Astrocyte of the hippocampus (primary cell): Measurements from ENCODE around the gene PCK2.

Source experiments
- DNase-seq: peaks from one replicate; pipeline ENCODE4 v3.0.0; 2011; ENCODE audit warnings: low read depth, low spot score

The PCK2 gene

DNA sequence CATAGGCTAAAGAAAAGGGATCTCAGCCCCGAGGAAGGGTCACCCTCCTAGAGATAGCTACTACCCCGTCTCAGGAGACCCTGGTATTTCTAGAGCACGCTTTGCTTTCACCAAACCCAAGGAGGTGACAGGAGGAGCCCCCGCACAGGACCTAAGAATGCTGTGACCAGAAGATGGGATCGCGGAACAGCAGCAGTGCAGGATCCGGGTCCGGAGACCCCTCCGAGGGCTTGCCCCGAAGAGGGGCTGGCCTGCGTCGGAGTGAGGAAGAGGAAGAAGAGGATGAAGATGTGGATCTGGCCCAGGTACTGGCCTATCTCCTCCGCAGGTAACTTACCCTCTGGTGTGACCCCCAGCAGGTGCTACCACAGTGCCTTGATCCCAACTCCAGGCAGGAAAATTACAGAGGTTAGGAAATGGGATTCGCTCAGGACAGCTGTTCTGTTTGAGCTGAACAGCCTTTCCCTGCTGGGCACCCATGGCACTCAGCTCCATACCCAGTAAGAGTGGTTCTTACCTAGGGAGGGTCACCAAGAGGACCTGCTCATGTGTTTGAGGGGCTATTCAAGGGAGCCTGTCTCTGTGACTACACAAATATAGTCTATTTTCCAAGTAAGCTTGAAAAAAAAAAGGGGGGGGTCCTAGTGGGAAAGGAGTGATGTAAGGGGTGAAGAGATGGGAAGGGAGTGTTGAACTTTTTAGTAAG lies 21.5 kb downstream of the PCK2 start:
- no peak for DNase-seq

DNA sequence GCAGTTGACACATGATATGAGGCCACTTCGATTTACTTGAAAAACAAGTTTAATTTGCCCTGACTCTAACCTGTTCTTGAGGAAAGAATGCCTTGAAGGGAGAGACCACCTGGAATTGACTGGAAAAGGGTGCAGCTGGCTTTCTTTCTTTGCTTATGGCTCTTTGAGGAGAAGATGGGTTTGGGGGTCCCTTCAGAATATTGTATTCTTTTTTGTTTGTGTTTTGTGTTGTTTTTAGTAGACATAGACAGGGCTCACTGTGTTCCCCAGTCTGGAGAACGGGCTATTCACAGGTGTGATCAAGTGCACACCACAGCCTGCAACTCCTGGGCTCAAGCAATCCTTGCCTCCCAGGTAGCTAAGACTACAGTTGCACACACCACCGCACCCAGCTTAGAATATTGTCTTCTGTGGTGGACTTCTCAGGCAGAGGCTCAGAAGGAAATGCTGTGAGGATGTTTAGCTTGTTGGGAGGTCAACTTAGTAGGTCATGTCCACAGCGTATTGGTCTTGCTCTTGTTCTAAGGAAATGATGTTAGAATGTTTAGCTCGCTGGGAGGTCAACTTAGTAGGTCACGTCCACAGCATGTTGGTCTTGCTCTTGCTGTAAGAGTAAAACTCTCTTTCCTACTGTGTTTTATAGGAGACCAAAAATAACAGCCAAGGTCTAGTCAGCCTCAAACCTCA lies 22.2 kb downstream of the PCK2 start:
- DNase-seq, result no peak

DNA sequence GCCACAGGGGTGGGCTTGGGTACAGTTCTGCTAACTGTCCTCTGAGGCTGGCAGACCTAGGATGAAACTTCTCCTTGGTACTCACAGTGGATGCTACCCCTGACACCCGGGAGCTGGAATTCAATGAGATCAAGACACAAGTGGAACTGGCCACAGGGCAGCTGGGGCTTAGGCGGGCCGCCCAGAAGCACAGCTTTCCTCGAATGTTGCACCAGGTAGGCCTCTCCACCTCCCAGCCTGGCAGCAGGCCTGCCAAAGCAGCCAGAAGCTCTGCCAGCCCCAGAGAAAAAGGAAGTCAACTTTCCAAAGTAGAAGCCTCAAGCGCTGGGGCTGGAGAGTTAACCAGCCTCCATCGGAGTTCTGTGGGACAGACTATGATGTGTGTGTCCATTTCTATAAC lies 23.1 kb downstream of the PCK2 start:
- no peak for DNase-seq

DNA sequence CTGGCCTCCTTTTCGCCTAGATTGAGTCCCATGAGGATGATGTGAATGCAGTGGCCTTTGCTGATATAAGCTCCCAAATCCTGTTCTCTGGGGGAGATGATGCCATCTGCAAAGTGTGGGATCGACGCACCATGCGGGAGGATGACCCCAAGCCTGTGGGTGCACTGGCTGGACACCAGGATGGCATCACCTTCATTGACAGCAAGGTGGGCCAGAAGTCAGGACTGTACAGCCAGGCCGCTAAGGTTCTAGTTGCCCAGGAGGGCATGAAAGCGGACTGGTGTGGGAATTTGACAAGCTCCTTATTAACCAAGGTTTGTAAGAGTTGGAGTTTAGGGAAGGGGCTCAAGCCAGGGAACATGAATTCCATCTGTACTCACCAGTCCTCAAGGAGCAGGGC lies 25.6 kb downstream of the PCK2 start:
- no peak for DNase-seq

DNA sequence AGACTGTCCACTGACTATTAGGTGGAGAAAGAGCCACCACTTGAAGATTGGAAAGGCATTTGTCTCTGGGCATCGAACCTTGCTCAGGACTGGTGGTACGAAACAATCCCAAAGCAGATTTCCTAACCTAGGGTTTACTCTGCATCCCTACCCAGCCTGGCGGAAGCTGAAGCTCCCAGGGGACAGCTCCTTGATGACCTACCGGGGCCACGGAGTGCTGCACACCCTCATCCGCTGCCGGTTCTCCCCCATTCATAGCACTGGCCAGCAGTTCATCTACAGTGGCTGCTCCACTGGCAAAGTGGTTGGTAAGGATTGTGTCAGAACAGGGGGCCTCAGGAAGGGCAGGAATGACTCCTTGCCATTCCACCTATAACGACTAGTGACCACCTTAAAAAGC lies 27.1 kb downstream of the PCK2 start:
- DNase-seq, result no peak

DNA sequence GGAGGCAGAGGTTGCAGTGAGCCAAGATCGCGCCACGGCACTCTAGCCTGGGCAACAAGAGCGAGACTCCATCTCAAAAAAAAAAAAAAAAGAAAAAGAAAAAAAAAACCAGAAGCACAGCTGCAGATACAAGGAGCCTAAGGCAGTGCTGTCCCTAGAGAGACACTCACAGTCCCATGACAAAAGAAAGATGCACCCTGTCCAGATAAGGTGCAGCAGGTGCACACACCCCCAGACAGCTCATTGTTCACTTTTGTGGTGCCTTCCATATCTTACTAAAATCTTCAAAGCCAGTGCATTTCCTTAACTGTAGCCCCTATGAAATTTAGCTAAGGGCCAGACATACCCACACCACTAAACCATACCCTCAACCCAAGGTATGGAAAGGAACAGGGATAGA lies 28.3 kb downstream of the PCK2 start:
- no peak for DNase-seq

DNA sequence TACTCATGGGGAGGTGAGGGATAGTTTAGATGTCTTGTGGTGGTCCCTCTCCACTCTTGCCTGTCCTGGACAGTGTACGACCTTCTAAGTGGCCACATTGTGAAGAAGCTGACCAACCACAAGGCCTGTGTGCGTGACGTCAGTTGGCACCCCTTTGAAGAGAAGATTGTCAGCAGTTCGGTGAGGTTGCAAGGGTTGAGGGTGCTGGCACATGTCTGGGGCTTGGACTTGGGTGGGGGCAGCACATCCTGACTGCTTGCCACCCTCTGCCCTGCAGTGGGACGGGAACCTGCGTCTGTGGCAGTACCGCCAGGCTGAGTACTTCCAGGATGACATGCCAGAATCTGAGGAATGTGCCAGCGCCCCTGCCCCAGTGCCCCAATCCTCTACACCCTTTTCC lies 28.8 kb downstream of the PCK2 start:
- DNase-seq, result no peak

DNA sequence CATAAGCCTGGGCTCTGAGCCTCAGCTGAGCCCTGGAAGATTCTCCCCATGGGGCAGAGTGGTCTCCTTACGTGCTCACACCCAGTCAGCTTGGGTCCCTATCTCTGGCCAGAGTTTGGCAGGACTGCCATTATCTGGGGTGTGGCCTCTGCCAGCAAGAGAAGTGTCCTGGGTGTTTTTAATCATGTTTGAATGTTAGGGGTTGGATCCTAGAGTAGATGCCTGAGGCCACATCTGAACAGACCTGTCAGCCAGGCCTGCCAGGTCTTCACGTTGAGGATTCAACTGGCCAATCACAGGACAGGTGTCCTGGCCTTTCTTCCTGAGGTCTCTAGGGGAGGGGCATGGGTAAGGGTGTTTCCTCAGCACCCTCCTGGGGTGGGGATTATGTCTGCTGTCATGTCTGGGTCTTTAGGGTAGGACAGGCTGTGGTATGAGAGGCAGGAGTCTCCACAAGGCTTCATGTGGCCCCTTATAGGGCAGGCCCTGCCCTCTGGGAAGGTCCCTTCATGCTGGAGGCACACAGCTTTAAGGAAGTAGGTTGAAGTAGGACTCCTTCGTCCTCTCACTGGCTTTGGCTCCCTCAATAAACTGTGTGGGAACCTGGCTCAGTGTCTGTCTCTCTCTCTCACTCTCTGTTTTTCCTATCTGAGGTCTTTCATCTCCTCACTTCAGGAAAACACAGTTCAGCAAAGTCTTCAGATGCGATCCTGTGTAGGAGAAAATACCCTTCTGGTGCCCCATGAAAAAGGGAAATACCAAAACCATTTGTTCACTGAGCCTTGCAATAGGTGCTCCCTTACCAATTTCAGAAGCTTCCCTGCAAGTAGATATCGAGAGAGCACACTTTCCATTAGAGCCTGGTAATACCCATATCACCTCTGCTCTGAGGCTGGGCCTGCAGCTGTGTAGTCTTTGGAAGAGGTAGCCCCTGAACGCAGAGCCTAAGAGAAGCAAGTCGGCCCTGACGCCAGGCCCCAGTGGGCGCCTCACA lies 29.6 kb downstream of the PCK2 start:
- DNase-seq, result no peak

DNA sequence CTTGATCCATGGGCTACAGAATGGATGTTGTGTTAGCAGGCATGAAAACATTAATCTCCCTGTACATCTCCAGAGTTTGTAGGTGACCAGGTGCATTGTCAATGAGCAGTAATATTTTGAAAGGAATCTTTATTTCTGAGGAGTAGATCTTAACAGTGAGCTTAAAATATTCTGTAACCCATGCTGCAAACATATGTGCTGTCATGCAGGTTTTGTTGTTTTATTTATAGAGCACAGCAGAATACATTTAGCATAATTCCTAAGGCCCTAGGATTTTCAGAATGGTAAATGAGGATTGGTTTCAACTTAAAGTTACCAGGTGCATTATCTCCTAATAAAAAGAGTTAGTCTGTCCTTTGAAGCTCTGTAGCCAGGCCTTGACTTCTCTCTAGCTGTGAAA lies 32.8 kb downstream of the PCK2 start:
- DNase-seq, result no peak

DNA sequence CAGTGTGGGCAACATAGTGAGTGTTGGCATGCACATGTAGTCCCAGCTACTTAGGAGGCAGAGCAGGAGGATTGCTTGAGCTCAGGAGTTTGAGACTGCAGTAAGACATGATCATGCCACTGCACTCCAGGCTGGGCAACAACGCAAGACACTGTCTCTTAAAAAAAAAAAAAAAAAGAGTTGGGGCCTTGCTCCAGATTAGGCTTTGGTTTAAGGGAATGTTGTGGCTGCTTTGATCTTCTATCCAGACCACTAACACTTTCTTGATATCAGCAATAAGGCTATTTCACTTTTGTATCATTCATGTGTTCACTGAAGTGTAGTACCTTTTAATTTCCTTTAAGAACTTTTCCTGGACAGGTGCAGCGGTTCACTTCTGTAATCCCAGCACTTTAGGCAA lies 33.6 kb downstream of the PCK2 start:
- DNase-seq, result no peak

DNA sequence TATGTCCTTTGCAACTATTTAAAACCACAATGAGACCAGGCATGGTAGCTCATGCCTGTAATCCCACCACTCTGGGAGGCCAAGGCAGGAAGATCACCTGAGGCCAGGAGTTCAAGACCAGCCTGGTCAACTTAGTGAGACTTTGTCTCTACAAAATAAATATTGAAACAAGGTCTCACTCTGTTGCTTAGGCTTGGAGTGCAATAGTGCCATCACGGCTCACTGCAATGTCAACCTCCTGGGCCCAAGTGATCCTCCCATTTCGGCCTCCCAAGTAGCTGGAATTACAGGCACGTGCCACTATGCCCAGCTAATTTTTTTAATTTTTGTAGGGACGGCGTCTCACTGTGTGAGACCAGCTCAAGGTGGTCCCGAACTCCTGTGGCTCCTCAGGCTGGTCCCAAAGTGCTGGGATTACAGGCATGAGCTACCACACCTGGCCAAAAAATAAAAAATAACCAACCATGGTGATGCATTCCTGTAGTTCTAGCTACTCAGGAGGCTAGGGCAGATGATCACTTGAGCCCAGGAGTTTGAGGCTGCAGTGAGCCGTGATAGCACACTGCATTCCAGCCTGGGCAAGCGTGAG lies 35.4 kb downstream of the PCK2 start:
- DNase-seq, result no peak

DNA sequence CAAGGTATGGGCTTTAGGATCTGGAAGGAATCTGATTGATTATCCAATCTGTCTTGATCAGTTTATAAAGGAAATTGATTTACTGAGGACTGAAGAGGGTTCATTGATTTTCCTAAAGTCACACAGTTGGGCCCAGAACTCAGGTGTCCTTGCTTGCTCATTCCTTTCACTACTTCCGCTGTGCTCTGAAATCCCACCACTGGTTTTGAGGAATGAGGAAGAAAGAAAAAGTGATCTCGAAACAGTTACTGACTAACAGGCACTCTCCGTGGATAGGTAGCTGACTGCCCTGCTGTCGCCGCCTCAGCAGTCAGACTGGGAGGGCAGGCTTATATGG lies 36.2 kb downstream of the PCK2 start, which contains the start of gene FITM1:
TSS of gene FITM1 (plus strand) at position 280 of the 337 bp plus-strand sequence. CDS start 905 bp downstream, outside the sequence.
- no peak for DNase-seq

DNA sequence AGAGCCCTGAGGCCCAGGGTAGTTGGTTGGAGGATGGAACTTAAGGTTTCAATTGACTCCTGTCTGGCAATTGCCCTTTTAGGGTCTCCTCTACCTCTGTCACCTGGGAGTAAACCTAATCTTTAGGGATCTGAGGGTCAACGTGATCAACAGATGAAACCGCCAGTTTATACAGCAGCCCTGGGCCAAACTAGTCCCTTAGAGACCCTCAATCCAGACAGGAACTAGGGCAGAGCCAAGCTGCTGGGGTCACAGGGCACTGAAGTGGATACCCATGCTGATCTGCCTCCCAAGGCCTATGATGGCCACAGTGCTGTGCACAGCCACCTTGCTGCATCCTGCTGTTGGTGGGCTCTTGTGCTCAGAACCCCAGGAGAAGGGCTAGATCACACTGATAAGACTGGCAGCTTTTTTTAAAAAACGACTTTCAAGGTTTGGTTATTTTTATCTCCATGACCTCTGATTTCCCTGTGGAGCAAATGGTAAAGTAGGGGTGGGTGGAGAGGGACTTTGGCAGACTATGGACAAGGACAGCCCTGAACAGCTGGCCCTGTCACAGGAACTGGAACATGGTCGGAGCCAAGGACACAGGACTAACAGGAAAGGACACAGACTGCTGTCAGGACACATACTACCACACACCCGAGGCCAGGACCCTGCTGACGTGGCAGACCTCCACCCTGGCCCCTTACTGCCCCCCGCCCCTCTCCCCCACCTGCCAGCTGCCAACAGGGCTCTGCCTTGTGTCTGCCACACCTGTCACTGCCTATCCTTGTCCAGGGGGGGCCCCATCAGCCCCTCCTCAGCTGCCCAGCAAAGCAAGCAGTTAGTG lies 36.8 kb downstream of the PCK2 start:
- DNase-seq, result no peak

DNA sequence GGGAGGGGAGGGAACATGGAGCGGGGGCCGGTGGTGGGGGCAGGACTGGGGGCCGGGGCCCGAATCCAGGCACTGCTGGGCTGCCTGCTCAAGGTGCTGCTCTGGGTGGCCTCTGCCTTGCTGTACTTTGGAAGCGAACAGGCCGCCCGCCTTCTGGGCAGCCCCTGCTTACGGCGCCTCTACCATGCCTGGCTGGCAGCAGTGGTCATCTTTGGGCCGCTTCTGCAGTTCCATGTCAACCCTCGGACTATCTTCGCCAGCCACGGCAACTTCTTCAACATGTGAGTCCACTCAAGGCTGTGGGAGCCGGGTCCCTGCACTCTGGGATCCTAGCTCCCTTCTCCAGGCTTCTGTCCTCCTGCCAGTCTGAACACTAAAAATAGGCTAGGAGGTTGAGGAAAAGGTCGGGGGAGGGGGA lies 37.4 kb downstream of the PCK2 start:
- DNase-seq, result no peak

DNA sequence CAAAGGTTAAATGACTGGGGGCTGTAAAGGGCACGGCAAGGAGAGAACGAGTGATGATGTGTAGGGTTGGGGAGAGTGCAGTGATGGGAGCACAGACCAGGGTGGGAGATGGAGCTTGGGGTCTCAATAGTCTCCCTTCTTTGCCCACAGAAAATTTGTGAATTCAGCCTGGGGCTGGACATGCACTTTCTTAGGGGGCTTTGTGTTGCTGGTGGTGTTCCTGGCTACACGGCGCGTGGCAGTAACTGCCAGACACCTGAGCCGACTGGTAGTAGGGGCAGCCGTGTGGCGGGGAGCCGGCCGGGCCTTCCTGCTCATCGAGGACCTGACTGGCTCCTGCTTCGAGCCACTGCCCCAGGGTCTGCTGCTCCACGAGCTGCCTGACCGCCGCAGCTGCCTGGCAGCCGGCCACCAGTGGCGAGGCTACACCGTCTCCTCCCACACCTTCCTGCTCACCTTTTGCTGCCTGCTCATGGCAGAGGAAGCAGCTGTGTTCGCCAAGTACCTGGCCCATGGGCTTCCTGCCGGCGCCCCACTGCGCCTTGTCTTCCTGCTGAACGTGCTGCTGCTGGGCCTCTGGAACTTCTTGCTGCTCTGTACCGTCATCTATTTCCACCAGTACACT lies 38.1 kb downstream of the PCK2 start:
- DNase-seq, result no peak

DNA sequence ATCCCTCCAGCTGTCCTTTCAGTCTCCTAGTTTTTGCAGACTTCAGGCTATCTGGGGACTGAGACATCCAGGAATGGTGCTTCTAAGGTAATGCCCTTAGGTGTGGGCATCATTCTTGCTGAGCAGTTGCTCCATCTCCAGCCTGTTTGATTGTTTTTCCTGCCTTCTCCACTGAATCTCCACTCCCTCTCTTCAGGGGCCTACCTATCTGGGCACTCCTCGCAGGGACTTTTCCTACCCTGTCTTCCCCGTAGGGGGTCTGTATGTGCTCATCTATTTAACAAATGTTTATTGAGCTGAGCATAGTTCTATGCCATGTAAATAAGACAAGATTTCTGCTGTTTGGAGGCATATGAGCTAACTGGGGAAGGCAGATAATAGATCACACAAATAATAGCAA lies 38.9 kb downstream of the PCK2 start:
- no peak for DNase-seq

DNA sequence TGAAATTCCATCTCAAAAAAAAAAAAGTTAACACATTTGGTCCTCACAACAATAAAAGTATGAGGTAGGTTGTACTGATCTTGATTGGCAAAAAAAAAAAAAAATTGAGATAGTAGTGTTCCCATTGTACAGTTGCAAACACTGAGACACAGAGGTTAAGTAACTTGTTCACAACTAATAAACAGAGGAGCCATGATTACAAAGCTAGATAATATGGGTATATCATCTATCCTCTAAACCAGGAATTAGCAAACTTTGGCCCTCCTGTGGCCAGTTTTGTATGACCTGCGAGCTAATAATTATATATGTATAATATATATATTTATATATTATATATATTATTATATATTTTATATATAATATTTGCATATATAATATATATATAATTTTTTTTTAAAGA lies 39.6 kb downstream of the PCK2 start:
- DNase-seq, result no peak

DNA sequence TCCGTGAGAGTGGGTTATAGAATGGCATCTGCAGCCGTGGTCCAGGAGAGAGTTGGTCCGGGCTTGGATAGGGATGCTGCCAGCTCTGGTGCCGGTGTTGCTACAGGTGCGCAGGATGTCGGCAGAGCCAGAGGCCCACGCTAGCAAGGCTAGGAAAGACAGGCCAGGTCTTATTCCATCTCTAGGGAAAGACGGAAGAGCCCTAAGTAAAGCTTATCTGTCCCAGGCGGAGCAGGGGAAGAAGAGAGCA lies 41.4 kb downstream of the PCK2 start:
- no peak for DNase-seq

DNA sequence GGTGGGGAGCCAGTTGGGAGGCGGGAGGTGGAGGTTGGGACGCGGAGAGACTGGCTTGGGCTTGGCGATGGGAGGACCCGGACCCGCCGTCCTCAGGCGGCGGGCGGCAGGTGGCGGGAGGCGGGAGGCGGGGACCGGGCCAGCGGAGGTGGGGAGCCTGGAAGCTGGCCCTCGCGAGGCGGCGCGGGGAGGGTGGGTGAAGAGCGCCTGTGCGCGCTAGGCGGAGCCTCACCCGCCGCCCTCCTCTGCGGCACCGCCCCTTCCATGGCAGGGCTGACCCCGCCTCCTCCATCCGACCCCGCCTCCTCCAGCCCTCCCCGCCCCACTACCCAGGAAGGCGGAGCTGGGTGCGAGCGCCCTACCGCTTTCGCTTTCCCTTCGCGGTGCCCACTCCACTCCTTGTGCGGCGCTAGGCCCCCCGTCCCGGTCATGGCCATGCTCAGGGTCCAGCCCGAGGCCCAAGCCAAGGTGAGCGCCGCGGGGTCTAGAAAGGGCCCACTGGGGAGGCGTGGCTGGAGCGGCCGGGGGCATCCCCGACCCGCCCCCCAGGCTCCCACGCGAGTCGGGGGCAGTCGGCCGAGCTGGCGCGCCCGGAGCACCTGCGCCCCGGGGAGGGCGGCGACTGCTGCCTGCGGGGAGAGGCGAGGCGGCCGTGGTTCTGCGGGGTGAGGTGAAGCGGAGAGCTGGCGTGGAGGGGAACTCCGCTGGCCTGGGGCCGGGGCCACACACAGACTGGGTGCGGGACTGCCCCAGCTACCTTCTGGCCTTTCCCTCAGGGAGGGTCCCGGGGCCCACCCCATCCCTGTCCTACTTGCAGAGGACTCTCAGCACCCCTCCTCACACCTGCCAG lies 41.9 kb downstream of the PCK2 start, which contains the start of gene PSME1:
TSS of gene PSME1 (plus strand) at position 361 of the 850 bp plus-strand sequence. CDS start at position 430, 69 bp downstream.
- DNase-seq, result peak; percentile 96
